Epithelial cell of prostate (primary cell): ENCODE measurements around the gene INPP4B.

Experiments used
- DNase-seq: peaks from one replicate; pipeline ENCODE4 v3.0.0-alpha.2; 2011; ENCODE audit warnings: low read depth, low spot score
- H3K27ac ChIP-seq: fragments of 450-650 bp; 2 replicates; pipeline ENCODE4 v1.5.1; 2017; ENCODE audit warnings: mild to moderate bottlenecking

INPP4B gene

GRCh38 chr4:142846108-142846728 lies at the start of gene INPP4B:
Gene INPP4B (minus strand): TSS chr4:142846301.
- no peak for DNase-seq
- no peak within 1 kb of the TSS for H3K27ac ChIP-seq

- no peak overlapping the region for H3K27ac ChIP-seq
- DNase-seq: no peak
Observed at GRCh38 chr4:142893012-142893411, 46.9 kb upstream of the INPP4B start.

- no peak overlapping the region for H3K27ac ChIP-seq
- DNase-seq: no peak
Observed at GRCh38 chr4:142886566-142886965, 40.5 kb upstream of the INPP4B start.

- no peak for DNase-seq
- H3K27ac ChIP-seq: no peak overlapping the region
Observed at GRCh38 chr4:142883040-142883832, 37.1 kb upstream of the INPP4B start.

- no peak overlapping the region for H3K27ac ChIP-seq
- no peak for DNase-seq
Observed at GRCh38 chr4:142882159-142882558, 36.1 kb upstream of the INPP4B start.

GRCh38 chr4:142881331-142881730 lies 35.2 kb upstream of the INPP4B start:
- DNase-seq: no peak
- H3K27ac ChIP-seq: no peak overlapping the region

DNA sequence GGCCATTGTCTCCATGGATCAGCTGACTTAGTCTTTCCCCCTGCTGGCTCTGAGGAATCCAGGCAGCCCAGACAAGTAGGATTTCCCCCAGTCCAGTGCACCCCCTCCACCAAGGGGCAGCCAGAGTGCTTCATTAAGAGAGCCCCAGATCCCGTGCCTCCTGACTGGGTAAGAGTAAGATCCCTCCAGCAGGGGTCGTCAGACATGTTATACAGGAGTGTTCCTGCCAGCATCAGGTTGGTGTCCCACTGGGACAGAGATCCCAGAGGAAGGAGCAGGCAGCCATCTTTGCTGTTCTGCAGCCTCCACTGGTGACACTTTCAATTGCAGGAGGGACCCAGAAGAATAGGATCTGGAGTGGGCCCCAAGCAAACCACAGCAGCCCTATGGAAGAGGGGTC lies 29.0 kb upstream of the INPP4B start:
- DNase-seq: no peak

DNA sequence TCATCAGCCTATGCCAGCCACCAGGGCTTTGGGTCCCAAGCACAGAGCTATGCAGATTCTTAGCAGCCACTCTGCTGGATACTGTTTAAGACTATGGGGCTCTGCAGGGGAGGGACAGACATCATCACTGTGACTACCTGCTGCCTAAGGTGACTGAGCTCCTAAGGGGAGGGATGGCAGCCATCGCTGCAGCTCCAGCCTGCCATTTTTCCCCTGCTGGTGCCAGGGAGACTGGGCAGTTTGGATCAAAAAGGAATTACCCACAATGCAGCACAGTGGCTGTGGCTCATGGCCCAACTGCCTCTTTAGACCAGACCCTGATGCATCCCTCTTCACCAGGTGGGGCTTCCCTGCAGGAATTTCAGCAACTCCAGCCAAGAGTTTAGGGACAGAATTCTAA lies 28.6 kb upstream of the INPP4B start:
- no peak overlapping the region for H3K27ac ChIP-seq
- DNase-seq: no peak

More for the DNA sequence above, 29.0 kb upstream of the INPP4B start:
- H3K27ac ChIP-seq: no peak overlapping the region

- no peak for DNase-seq
Observed at GRCh38 chr4:142866685-142867084, 20.6 kb upstream of the INPP4B start.

GRCh38 chr4:142861351-142861750 lies 15.2 kb upstream of the INPP4B start:
- DNase-seq: no peak
- no peak overlapping the region for H3K27ac ChIP-seq

More at GRCh38 chr4:142866685-142867084, 20.6 kb upstream of the INPP4B start:
- H3K27ac ChIP-seq: no peak overlapping the region

GRCh38 chr4:142858965-142859364 lies 12.9 kb upstream of the INPP4B start:
- DNase-seq: no peak
- H3K27ac ChIP-seq: no peak overlapping the region

- no peak for DNase-seq
- H3K27ac ChIP-seq: no peak overlapping the region
Observed at GRCh38 chr4:142858446-142858845, 12.3 kb upstream of the INPP4B start.

- DNase-seq: no peak
- no peak overlapping the region for H3K27ac ChIP-seq
Observed at GRCh38 chr4:142856576-142856975, 10.5 kb upstream of the INPP4B start.

DNA sequence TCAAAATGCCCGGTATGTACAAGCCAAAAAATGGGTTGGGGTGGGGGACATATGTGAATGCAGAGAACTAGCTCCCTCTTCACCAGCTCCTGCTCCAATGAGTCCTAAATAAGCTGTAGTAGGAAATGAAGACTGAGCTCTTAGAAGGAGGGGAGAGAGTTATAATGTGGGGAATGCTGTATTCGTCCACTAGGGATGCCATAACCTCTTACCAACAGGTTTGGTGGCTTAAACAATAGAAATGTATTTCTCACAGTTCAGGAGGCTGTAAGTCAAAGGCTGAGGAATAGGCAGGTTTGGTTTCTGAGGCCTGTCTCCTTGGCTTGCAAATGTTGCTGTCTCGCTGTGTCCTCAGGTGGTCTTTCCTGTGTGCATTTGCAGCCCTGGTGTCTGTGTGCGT lies 4.4 kb upstream of the INPP4B start:
- H3K27ac ChIP-seq: no peak overlapping the region
- no peak for DNase-seq

DNA sequence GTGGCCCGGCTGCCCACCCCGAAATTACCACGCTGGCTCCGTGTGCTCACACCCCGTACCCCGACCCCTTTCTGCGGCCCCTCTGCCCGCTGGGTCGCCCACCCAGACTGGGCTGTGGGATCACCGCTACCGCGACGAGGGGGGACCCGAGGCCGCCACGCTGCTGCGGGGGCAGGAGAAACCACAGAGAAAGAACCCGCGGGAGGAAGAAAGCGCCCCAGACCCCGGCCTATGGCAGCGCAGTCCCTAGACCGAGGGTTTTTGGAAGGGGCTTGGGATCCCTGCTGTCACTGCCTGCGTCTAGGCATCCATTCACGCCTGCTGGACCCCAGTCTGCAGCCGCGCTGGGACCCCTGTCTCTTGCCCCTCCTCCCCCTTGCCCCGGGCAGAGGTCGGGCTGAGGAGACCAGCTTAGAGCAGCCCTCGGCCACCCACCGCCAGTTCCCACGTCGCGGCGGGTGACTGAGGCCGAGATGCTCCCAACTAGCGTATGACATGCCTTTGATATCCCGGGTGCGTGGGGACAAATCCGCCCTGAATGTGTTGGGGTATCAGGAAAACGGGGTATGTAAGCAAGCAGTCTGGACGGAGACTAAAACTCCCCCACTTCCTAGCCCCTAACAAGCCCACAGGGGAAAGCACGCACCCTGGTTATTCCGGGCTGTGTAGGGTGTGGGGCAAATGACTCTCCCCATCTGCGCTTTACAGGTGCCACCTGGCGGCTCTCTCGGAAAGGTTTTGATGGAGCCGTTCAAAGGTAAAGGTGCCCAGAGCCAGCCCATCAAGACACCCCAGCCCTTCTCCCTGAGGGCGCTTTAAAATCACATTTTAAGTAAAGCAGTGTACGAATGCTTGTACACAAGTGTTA lies 862 bp upstream of the INPP4B start:
- no peak for DNase-seq
- H3K27ac ChIP-seq: no peak overlapping the region

DNA sequence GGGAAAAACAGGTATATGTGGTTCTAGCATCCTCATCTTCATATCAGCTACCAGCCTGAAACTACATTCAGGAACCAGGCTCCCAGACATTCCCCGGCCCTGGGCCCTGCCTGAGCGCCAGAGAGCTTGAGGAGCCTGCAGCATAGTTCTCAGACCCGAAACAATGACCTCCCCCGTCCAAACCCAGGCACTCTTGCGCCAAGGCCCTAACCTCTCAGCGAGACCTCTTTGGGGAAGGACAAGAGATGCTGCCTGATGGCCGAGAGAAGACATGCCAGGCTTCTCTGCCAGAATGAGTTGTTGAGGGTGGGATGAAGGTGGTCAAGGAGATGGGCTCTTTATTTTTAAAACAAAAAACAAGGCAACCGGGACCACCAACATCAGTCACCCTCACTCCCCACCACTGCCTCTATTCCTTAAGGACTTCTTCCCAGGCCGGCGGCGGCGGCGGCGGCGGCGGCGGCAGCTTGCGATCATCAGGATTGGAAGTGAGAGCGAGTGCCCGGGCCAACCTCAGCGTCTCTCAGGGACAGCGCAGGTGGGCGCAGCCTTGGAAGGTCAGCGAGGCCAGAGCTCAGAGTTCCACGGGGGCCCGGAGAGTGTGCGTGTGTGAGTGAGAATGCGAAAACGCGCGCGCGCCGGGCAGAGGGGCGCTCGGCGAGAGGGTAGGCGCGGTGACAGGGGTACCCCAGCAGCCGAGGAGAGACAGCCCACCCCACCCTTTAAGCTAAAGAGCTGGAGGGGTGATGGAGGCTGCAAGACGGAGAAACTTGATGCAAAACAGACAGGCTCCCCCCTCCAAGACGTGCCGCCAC lies 601 bp downstream of the INPP4B start:
- no peak overlapping the region for H3K27ac ChIP-seq
- no peak for DNase-seq

DNA sequence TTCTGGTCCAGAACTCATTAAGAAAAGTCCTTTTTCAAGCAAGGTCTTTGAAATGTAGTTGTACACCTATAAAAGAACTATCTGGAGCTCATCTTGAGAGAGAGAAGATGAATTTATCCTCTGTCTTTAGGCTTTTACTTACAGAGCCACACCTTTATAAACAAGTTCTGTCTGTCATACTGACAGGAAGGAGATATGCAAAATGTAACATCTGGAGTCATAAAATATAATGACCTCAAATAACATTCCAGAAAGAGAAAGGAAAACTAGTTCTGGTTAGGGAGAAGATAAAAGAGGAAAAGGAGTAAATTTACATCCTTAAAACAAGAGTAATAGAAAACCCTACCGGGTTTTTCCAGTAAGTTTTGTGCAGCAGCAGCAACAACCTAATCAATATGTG lies 1.3 kb downstream of the INPP4B start:
- no peak for DNase-seq

DNA sequence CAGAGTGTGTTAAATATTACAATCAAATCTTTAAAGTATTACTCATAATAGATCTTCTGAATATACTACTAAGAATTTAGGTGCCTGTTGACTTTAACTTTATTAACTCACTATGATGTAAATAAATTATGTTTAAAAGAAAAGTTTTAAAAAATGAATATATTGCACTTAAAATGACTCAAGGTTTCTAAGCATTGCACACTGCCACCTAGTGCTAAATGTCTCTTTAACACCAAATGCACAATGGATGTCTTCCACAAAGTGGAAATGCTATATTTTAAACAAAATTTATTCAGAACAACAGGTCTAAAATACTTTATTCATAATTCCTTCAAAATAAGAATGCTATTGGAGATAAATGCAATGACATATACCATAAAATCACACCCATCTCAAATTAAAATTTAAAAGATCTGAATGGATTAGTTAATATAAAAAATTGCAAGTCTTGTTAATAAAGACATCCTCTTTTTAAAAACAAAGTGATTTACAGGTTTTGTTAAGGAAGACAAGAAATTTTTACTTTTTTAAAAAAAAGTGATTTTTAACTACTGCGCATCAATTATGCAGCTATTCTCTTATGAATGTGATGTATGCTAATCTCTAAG lies 5.5 kb downstream of the INPP4B start:
- H3K27ac ChIP-seq: no peak overlapping the region
- DNase-seq: no peak

More for the DNA sequence above, 1.3 kb downstream of the INPP4B start:
- H3K27ac ChIP-seq: no peak overlapping the region

GRCh38 chr4:142838778-142839177 lies 7.3 kb downstream of the INPP4B start:
- H3K27ac ChIP-seq: no peak overlapping the region
- no peak for DNase-seq

- DNase-seq: no peak
- no peak overlapping the region for H3K27ac ChIP-seq
Observed at GRCh38 chr4:142832022-142832421, 14.1 kb downstream of the INPP4B start.
